ENCODE measurements around the gene OSBPL5. TPM values are rescaled to one million over a fixed set of nuclear protein-coding genes. Genes with fewer than 3 reads are reported as not detected.

OSBPL5 gene
- polyA plus RNA-seq, 3 donors, result 3.1 to 30.3 (median 6.8) TPM

DNA sequence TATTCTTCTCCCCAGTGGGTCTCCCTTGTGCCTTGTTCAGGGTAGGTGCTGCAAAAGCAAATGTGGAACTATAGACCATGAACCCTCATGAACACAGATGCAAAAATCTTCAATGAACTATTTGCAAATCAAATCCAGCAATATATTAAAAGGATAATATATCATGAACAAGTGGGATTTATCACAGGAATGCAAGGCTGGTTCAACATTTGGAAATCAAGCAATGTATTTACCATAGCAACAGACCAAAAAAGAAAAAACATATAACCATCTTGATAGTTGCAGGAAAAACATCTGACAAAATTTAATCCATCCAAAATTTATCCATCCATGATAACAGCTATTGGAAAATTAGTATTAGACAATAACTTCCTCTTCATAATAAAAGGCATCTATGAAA, 11.4 kb upstream of the OSBPL5 start:
- no peak overlapping the region for H3K4me3 ChIP-seq (replicated peaks in 1 of 3; ENCODE audit: low read depth in 2 of 3, low read length in 3 of 3)
- no peaks in the 10 kb centered on the region for H3K4me1 ChIP-seq (ENCODE audit: control insufficient read depth in 1 of 2, insufficient read depth in 2 of 2, low read length in 2 of 2)
- Mint-ChIP-seq H3K4me1 (no peaks in the 10 kb centered on the region), H3K36me3 (no peaks in the 10 kb centered on the region), H3K27me3 (ENCODE audit: low read depth in 3 of 3) (peaks cover 0 to 4% (median 2%) of the 10 kb centered on the region in 3 donors), H3K27ac (no peak overlapping the region), H3K4me3 (no peak overlapping the region), H3K9me3 (peaks cover 11 to 27% (median 20%) of the 10 kb centered on the region in 7 donors)
- no peaks in the 10 kb centered on the region for H3K36me3 ChIP-seq (replicated peaks in 1 of 2; ENCODE audit: control insufficient read depth in 1 of 2, insufficient read depth in 2 of 2, low read length in 2 of 2)
- no peaks in the 10 kb centered on the region for H3K79me2 ChIP-seq (ENCODE audit: insufficient read depth, low read length)
- H3K27ac ChIP-seq (ENCODE audit: low read depth in 1 of 2, low read length in 2 of 2), result no peak overlapping the region
- no peaks in the 10 kb centered on the region for H4K20me1 ChIP-seq (ENCODE audit: insufficient read depth, low read length)
- H2AFZ ChIP-seq (ENCODE audit: insufficient read depth, low read depth, low read length, poor library complexity, severe bottlenecking), result no peak overlapping the region
- DNase-seq, result no peak
- H3K27me3 ChIP-seq (ENCODE audit: control insufficient read depth in 2 of 2, insufficient read depth in 2 of 2, low read length in 2 of 2), result peaks cover 0 to under 1% of the 10 kb centered on the region in 2 donors
- no peak overlapping the region for H3K9ac ChIP-seq (ENCODE audit: insufficient read depth, low read length, poor library complexity, severe bottlenecking)
- intact Hi-C loops (cut with micrococcal nuclease), result no loop called here
- no peak overlapping the region for H3K4me2 ChIP-seq (replicated peaks; ENCODE audit: extremely low read depth, low read length, poor library complexity, severe bottlenecking)
- TF ChIP-seq, protein P1, sequence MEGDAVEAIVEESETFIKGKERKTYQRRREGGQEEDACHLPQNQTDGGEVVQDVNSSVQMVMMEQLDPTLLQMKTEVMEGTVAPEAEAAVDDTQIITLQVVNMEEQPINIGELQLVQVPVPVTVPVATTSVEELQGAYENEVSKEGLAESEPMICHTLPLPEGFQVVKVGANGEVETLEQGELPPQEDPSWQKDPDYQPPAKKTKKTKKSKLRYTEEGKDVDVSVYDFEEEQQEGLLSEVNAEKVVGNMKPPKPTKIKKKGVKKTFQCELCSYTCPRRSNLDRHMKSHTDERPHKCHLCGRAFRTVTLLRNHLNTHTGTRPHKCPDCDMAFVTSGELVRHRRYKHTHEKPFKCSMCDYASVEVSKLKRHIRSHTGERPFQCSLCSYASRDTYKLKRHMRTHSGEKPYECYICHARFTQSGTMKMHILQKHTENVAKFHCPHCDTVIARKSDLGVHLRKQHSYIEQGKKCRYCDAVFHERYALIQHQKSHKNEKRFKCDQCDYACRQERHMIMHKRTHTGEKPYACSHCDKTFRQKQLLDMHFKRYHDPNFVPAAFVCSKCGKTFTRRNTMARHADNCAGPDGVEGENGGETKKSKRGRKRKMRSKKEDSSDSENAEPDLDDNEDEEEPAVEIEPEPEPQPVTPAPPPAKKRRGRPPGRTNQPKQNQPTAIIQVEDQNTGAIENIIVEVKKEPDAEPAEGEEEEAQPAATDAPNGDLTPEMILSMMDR (IDR thresholded peaks at IDR 0.05), result no peak
- H3K9me3 ChIP-seq (replicated peaks in 1 of 2; ENCODE audit: control insufficient read depth in 1 of 2, insufficient read depth in 1 of 2, low read length in 2 of 2), result peaks cover 10 to 13% of the 10 kb centered on the region in 2 donors

DNA sequence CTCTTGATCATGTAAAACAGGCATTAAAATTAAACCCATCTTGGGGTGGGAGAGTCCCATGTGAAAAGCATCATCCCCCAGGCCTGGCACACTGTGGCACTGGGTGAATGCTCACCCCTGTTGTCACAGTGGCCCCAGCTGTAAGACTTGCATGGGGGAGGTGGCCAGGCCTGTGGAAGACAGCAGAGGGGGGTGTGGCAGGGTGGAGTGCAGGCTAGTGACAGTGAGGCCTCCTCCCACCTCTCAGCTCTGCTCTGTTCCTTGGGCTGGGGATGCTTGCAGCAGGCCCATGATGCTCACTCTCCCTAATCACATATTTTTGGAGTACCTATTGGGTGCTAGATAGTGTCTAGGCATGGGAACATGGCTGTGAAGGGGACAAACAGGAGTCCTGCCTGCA, 10.1 kb upstream of the OSBPL5 start:
- intact Hi-C loops (cut with micrococcal nuclease), result no loop called here
- H3K27ac Mint-ChIP-seq, result no peak overlapping the region

More for the DNA sequence above, 10.1 kb upstream of the OSBPL5 start:
- Histone ChIP-seq H3K4me3 (replicated peaks in 1 of 3; ENCODE audit: low read depth in 2 of 3, low read length in 3 of 3) (no peak overlapping the region), H3K4me1 (ENCODE audit: control insufficient read depth in 1 of 2, insufficient read depth in 2 of 2, low read length in 2 of 2) (no peaks in the 10 kb centered on the region), H3K9me3 (replicated peaks in 1 of 2; ENCODE audit: control insufficient read depth in 1 of 2, insufficient read depth in 1 of 2, low read length in 2 of 2) (peaks cover 10 to 13% of the 10 kb centered on the region in 2 donors), H3K4me2 (replicated peaks; ENCODE audit: extremely low read depth, low read length, poor library complexity, severe bottlenecking) (no peak overlapping the region), H3K79me2 (ENCODE audit: insufficient read depth, low read length) (no peaks in the 10 kb centered on the region), H3K36me3 (replicated peaks in 1 of 2; ENCODE audit: control insufficient read depth in 1 of 2, insufficient read depth in 2 of 2, low read length in 2 of 2) (no peaks in the 10 kb centered on the region), H4K20me1 (ENCODE audit: insufficient read depth, low read length) (no peaks in the 10 kb centered on the region), H3K9ac (ENCODE audit: insufficient read depth, low read length, poor library complexity, severe bottlenecking) (no peak overlapping the region), H2AFZ (ENCODE audit: insufficient read depth, low read depth, low read length, poor library complexity, severe bottlenecking) (no peak overlapping the region), H3K27ac (ENCODE audit: low read depth in 1 of 2, low read length in 2 of 2) (no peak overlapping the region), H3K27me3 (ENCODE audit: control insufficient read depth in 2 of 2, insufficient read depth in 2 of 2, low read length in 2 of 2) (peaks cover 0 to 10% of the 10 kb centered on the region in 2 donors)
- Mint-ChIP-seq H3K27me3 (ENCODE audit: low read depth in 3 of 3) (peaks cover 0 to 6% (median 4%) of the 10 kb centered on the region in 3 donors), H3K36me3 (no peaks in the 10 kb centered on the region), H3K9me3 (peaks cover 10 to 19% (median 15%) of the 10 kb centered on the region in 7 donors), H3K4me3 (no peak overlapping the region), H3K4me1 (no peaks in the 10 kb centered on the region)
- TF ChIP-seq, protein P1 (IDR thresholded peaks at IDR 0.05), result no peak
- no peak for DNase-seq
